Loucy (cell line): ENCODE measurements around the gene TPRX2.

ENCODE experiments used
- H2AFZ ChIP-seq: fragments of 200-600 bp; sonication (generic); 2 replicates; pipeline ENCODE4 v1.6.0; 2016; ENCODE audit warnings: antibody characterized with exemption, mild to moderate bottlenecking, low read length, moderate library complexity
- H3F3A ChIP-seq: fragments of 200-600 bp; 2 replicates; pipeline ENCODE4 v1.6.0; 2016; ENCODE audit warnings: antibody characterized with exemption, low read depth, mild to moderate bottlenecking
- H3K27me3 ChIP-seq: fragments of 200-600 bp; sonication (generic); 2 replicates; pipeline ENCODE4 v1.6.1; 2014; ENCODE audit warnings: low read length, mild to moderate bottlenecking; ENCODE audit not compliant: insufficient read depth, poor library complexity, severe bottlenecking
- H3K36me3 ChIP-seq: fragments of 200-600 bp; sonication (generic); 2 replicates; pipeline ENCODE4 v1.6.1; 2016; ENCODE audit warnings: low read length; ENCODE audit not compliant: insufficient read depth
- H3K4me1 ChIP-seq: fragments of 200-600 bp; sonication (generic); 2 replicates; pipeline ENCODE4 v1.5.1; 2014; ENCODE audit warnings: low read length, mild to moderate bottlenecking; ENCODE audit not compliant: insufficient read depth, poor library complexity, severe bottlenecking
- H3K4me2 ChIP-seq: fragments of 200-600 bp; sonication (generic); 2 replicates; pipeline ENCODE4 v1.6.0; 2014; ENCODE audit warnings: antibody characterized with exemption, low read length, low read depth, mild to moderate bottlenecking; ENCODE audit not compliant: poor library complexity, severe bottlenecking
- H3K4me3 ChIP-seq: fragments of 200-600 bp; sonication (generic); 2 replicates; pipeline ENCODE4 v1.5.1; 2014; ENCODE audit warnings: low read length, mild to moderate bottlenecking, mixed read lengths; ENCODE audit not compliant: poor library complexity, severe bottlenecking
- H3K79me2 ChIP-seq: fragments of 200-600 bp; sonication (generic); 2 replicates; pipeline ENCODE4 v1.6.1; 2014; ENCODE audit warnings: low read length; ENCODE audit not compliant: insufficient read depth
- H3K9ac ChIP-seq: fragments of 200-600 bp; sonication (generic); 2 replicates; pipeline ENCODE4 v1.6.0; 2014; ENCODE audit warnings: mild to moderate bottlenecking, low read depth, low read length, moderate library complexity; ENCODE audit not compliant: poor library complexity, severe bottlenecking
- H3K9me2 ChIP-seq: fragments of 200-600 bp; sonication (generic); replicated peaks from 2 replicates; pipeline ENCODE4 v1.6.1; 2016; ENCODE audit warnings: low read depth, low read length, mixed read lengths
- H3K9me3 ChIP-seq: fragments of 200-600 bp; sonication (generic); 2 replicates; pipeline ENCODE4 v1.6.1; 2014; ENCODE audit warnings: mild to moderate bottlenecking, antibody characterized with exemption, low read length, low read depth; ENCODE audit not compliant: insufficient read depth
- H4K20me1 ChIP-seq: fragments of 200-600 bp; sonication (generic); 2 replicates; pipeline ENCODE4 v1.6.0; 2014; ENCODE audit warnings: antibody characterized with exemption, low read length, mild to moderate bottlenecking; ENCODE audit not compliant: insufficient read depth, poor library complexity, severe bottlenecking
- CTCF ChIP-seq: fragments of 200-600 bp; sonication (generic); conservative IDR thresholded peaks from 2 replicates; pipeline ENCODE4 v1.5.1; 2014; ENCODE audit warnings: mild to moderate bottlenecking, antibody characterized with exemption, low read length
- EZH2phosphoT487 ChIP-seq: fragments of 200-600 bp; IDR thresholded peaks from 2 replicates; pipeline ENCODE4 v1.6.1; 2018; ENCODE audit warnings: antibody characterized with exemption, mild to moderate bottlenecking, moderate library complexity, borderline replicate concordance

TPRX2 gene

DNA sequence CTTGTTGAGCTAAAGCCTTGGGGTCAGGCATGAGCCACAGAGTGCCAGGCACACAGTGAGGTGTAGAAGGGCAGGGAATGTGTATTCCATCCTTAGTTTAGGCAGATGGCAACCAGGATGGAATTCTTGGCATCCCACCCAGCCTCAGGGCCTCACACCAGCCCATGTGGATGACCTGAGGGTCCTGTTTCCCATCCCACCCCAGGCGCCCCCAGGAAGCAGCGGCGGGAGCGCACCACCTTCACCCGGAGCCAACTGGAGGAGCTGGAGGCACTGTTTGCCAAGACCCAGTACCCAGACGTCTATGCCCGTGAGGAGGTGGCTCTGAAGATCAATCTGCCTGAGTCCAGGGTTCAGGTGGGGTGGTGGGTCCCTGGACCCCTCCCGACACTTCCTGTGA lies 23.0 kb upstream of the TPRX2 start:
- TF ChIP-seq CTCF (no peak), EZH2phosphoT487 (no peak)
- Histone ChIP-seq H3K79me2 (no peaks in the 10 kb centered on the region), H3F3A (no peaks in the 10 kb centered on the region), H4K20me1 (no peaks in the 10 kb centered on the region), H3K27me3 (no peaks in the 10 kb centered on the region), H3K4me3 (no peak overlapping the region), H3K9me3 (no peaks in the 10 kb centered on the region), H3K4me1 (no peaks in the 10 kb centered on the region), H3K36me3 (no peaks in the 10 kb centered on the region), H3K9me2 (no peaks in the 10 kb centered on the region), H3K9ac (no peak overlapping the region), H2AFZ (no peak overlapping the region), H3K4me2 (no peak overlapping the region)

DNA sequence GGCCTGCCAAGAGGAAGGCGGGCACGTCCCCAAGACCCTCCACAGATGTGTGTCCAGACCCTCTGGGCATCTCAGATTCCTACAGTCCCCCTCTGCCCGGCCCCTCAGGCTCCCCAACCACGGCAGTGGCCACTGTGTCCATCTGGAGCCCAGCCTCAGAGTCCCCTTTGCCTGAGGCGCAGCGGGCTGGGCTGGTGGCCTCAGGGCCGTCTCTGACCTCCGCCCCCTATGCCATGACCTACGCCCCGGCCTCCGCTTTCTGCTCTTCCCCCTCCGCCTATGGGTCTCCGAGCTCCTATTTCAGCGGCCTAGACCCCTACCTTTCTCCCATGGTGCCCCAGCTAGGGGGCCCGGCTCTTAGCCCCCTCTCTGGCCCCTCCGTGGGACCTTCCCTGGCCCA lies 19.6 kb upstream of the TPRX2 start:
- no peak overlapping the region for H2AFZ ChIP-seq
- no peaks in the 10 kb centered on the region for H3K9me3 ChIP-seq
- H3F3A ChIP-seq: no peaks in the 10 kb centered on the region
- no peak overlapping the region for H3K9ac ChIP-seq
- H3K4me2 ChIP-seq: no peak overlapping the region
- no peaks in the 10 kb centered on the region for H3K27me3 ChIP-seq
- H3K9me2 ChIP-seq: no peaks in the 10 kb centered on the region
- no peaks in the 10 kb centered on the region for H3K79me2 ChIP-seq
- no peaks in the 10 kb centered on the region for H3K36me3 ChIP-seq
- no peaks in the 10 kb centered on the region for H4K20me1 ChIP-seq
- no peak overlapping the region for H3K4me3 ChIP-seq
- H3K4me1 ChIP-seq: no peaks in the 10 kb centered on the region
- no peak for TF ChIP-seq EZH2phosphoT487
- no peak for TF ChIP-seq CTCF

DNA sequence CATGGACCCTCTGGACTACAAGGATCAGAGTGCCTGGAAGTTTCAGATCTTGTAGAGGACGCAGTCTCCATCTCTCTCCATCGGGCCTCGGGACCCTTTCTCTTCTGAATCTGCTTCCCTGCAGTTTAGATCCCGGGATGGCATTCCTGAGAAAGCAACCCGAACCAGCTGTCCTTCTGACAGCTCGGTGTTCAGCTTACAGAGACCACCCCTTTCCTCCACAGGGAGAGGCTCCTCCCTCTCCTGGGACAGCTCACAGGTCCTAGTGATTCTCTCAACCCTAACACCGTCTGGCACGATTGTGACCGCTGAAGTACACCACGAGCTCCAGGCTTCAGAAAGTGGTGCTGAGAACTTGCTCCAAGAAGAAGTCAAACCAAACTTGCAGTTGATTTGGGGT lies 19.1 kb upstream of the TPRX2 start:
- Histone ChIP-seq H3K9me2 (no peaks in the 10 kb centered on the region), H3K79me2 (no peaks in the 10 kb centered on the region), H3K9ac (no peak overlapping the region), H4K20me1 (no peaks in the 10 kb centered on the region), H3K4me1 (no peaks in the 10 kb centered on the region), H3K4me3 (no peak overlapping the region), H3K9me3 (no peaks in the 10 kb centered on the region), H3K27me3 (no peaks in the 10 kb centered on the region), H2AFZ (no peak overlapping the region), H3K4me2 (no peak overlapping the region), H3F3A (no peaks in the 10 kb centered on the region), H3K36me3 (no peaks in the 10 kb centered on the region)
- TF ChIP-seq CTCF (no peak), EZH2phosphoT487 (no peak)
